ENCODE data around the gene CACNB1.

DNA sequence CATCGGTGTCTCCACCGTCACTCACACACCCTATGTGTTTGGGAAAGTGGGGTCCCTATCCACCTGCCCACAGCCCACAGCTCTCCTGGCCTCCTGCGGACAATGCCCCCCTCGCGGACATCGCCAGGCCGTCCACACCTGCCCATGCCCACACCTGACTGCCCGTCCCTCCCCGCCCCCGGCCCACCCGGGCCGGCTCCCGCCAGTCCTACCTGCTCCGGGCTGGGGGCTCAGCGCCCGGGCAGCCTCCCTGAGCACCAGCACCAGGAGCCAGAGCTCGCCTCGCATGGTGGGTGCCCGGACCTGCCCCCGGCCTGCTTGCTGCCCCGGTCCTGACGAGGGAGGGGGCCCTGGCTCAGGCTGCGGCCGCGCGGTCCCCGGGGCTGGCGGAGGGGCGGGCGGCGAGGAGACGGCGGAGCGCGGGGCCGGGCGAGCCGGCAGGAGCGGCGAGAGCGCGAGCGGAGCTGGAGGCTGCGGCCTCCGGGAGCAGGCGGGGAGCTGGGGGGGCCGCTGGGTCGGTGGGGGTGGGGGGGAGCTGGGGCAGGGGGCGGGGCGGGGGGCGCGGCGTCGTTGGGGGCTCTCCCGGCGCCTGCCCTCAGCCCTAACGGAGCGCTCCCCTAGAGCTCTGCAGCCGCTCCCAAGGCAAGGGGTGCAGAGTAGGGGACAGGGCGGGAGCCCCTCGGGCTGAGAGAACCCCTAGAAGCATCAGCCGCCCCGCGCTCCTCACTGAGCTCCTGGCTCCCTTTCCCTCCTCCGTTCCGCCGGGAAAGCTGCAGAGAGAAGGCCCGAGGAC lies 46.1 kb downstream of the CACNB1 start, which contains the start of gene PLXDC1:
- TF ChIP-seq ARNTL (CRISPR knock-in tag; IDR thresholded peaks at IDR 0.05; ENCODE audit: borderline replicate concordance, low read depth): no peak
- TF ChIP-seq TCF4 (CRISPR knock-in tag; IDR thresholded peaks at IDR 0.05; ENCODE audit: borderline replicate concordance): no peak
- TF ChIP-seq, protein P1, sequence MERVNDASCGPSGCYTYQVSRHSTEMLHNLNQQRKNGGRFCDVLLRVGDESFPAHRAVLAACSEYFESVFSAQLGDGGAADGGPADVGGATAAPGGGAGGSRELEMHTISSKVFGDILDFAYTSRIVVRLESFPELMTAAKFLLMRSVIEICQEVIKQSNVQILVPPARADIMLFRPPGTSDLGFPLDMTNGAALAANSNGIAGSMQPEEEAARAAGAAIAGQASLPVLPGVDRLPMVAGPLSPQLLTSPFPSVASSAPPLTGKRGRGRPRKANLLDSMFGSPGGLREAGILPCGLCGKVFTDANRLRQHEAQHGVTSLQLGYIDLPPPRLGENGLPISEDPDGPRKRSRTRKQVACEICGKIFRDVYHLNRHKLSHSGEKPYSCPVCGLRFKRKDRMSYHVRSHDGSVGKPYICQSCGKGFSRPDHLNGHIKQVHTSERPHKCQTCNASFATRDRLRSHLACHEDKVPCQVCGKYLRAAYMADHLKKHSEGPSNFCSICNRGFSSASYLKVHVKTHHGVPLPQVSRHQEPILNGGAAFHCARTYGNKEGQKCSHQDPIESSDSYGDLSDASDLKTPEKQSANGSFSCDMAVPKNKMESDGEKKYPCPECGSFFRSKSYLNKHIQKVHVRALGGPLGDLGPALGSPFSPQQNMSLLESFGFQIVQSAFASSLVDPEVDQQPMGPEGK (CRISPR knock-in tag; IDR thresholded peaks at IDR 0.05; ENCODE audit: borderline replicate concordance): no peak
- no peak for TF ChIP-seq ZFP30 (CRISPR knock-in tag; IDR thresholded peaks at IDR 0.05)
- TF ChIP-seq CSDC2 (CRISPR knock-in tag; IDR thresholded peaks at IDR 0.05): no peak
- TF ChIP-seq, protein P2, sequence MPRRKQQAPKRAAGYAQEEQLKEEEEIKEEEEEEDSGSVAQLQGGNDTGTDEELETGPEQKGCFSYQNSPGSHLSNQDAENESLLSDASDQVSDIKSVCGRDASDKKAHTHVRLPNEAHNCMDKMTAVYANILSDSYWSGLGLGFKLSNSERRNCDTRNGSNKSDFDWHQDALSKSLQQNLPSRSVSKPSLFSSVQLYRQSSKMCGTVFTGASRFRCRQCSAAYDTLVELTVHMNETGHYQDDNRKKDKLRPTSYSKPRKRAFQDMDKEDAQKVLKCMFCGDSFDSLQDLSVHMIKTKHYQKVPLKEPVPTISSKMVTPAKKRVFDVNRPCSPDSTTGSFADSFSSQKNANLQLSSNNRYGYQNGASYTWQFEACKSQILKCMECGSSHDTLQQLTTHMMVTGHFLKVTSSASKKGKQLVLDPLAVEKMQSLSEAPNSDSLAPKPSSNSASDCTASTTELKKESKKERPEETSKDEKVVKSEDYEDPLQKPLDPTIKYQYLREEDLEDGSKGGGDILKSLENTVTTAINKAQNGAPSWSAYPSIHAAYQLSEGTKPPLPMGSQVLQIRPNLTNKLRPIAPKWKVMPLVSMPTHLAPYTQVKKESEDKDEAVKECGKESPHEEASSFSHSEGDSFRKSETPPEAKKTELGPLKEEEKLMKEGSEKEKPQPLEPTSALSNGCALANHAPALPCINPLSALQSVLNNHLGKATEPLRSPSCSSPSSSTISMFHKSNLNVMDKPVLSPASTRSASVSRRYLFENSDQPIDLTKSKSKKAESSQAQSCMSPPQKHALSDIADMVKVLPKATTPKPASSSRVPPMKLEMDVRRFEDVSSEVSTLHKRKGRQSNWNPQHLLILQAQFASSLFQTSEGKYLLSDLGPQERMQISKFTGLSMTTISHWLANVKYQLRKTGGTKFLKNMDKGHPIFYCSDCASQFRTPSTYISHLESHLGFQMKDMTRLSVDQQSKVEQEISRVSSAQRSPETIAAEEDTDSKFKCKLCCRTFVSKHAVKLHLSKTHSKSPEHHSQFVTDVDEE (CRISPR knock-in tag; IDR thresholded peaks at IDR 0.05): no peak
- TF ChIP-seq BACH2 (CRISPR knock-in tag; IDR thresholded peaks at IDR 0.05; ENCODE audit: borderline replicate concordance): no peak
- TF ChIP-seq RARB (CRISPR knock-in tag; IDR thresholded peaks at IDR 0.05): no peak
- TF ChIP-seq, protein P3, sequence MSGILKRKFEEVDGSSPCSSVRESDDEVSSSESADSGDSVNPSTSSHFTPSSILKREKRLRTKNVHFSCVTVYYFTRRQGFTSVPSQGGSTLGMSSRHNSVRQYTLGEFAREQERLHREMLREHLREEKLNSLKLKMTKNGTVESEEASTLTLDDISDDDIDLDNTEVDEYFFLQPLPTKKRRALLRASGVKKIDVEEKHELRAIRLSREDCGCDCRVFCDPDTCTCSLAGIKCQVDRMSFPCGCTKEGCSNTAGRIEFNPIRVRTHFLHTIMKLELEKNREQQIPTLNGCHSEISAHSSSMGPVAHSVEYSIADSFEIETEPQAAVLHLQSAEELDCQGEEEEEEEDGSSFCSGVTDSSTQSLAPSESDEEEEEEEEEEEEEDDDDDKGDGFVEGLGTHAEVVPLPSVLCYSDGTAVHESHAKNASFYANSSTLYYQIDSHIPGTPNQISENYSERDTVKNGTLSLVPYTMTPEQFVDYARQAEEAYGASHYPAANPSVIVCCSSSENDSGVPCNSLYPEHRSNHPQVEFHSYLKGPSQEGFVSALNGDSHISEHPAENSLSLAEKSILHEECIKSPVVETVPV (CRISPR knock-in tag; IDR thresholded peaks at IDR 0.05): no peak
- TF ChIP-seq ZNF8 (CRISPR knock-in tag; IDR thresholded peaks at IDR 0.05): no peak
- TF ChIP-seq ZFP3 (CRISPR knock-in tag; IDR thresholded peaks at IDR 0.05): no peak
- no peak for TF ChIP-seq ISL1 (CRISPR knock-in tag; IDR thresholded peaks at IDR 0.05)
- TF ChIP-seq TOX (CRISPR knock-in tag; IDR thresholded peaks at IDR 0.05; ENCODE audit: borderline replicate concordance): no peak
- TF ChIP-seq GLIS3 (CRISPR knock-in tag; IDR thresholded peaks at IDR 0.05): no peak

Measured in SK-N-SH treated with all-trans-retinoic acid at 6 μM for 48 hours (cell line).